HEK293 (cell line): Measurements from ENCODE around the gene ASB8.

Source experiments
- BCL11A ChIP-seq: fragments of 450-650 bp; formaldehyde crosslinking; IDR thresholded peaks from 2 replicates; pipeline ENCODE4 v1.5.1; 2016; ENCODE audit warnings: low read depth, missing biosample characterization, missing genetic modification characterization
- FEZF1 ChIP-seq: fragments of 450-650 bp; formaldehyde crosslinking; IDR thresholded peaks from 2 replicates; pipeline ENCODE4 v1.5.1; 2016; ENCODE audit warnings: missing biosample characterization, missing genetic modification characterization
- GLI4 ChIP-seq: fragments of 450-650 bp; formaldehyde crosslinking; IDR thresholded peaks from 2 replicates; pipeline ENCODE4 v1.5.1; 2016; ENCODE audit warnings: missing biosample characterization, missing genetic modification characterization
- GLIS1 ChIP-seq: fragments of 450-650 bp; formaldehyde crosslinking; IDR thresholded peaks from 2 replicates; pipeline ENCODE4 v1.5.1; 2016; ENCODE audit warnings: missing biosample characterization, missing genetic modification characterization
- KLF17 ChIP-seq: fragments of 450-650 bp; formaldehyde crosslinking; IDR thresholded peaks from 2 replicates; pipeline ENCODE4 v1.5.1; 2016; ENCODE audit warnings: missing biosample characterization, missing genetic modification characterization
- KLF8 ChIP-seq: fragments of 450-650 bp; formaldehyde crosslinking; IDR thresholded peaks from 2 replicates; pipeline ENCODE4 v1.5.1; 2016; ENCODE audit warnings: missing biosample characterization, missing genetic modification characterization
- REPIN1 ChIP-seq: fragments of 450-650 bp; formaldehyde crosslinking; IDR thresholded peaks from 2 replicates; pipeline ENCODE4 v1.5.1; 2017; ENCODE audit warnings: missing biosample characterization, missing genetic modification characterization, low read depth
- ZBTB10 ChIP-seq: fragments of 450-650 bp; formaldehyde crosslinking; IDR thresholded peaks from 2 replicates; pipeline ENCODE4 v1.5.1; 2016; ENCODE audit warnings: missing biosample characterization, missing genetic modification characterization
- ZFP3 ChIP-seq: fragments of 450-650 bp; formaldehyde crosslinking; IDR thresholded peaks from 2 replicates; pipeline ENCODE4 v1.5.1; 2016; ENCODE audit warnings: low read depth, missing biosample characterization, missing genetic modification characterization
- ZFP41 ChIP-seq: fragments of 450-650 bp; formaldehyde crosslinking; IDR thresholded peaks from 2 replicates; pipeline ENCODE4 v1.5.1; 2016; ENCODE audit warnings: missing biosample characterization, missing genetic modification characterization, borderline replicate concordance
- ZFP69B ChIP-seq: fragments of 450-650 bp; formaldehyde crosslinking; IDR thresholded peaks from 2 replicates; pipeline ENCODE4 v1.5.1; 2016; ENCODE audit warnings: missing biosample characterization, missing genetic modification characterization
- ZNF112 ChIP-seq: fragments of 450-650 bp; formaldehyde crosslinking; IDR thresholded peaks from 2 replicates; pipeline ENCODE4 v1.5.0; 2017; ENCODE audit warnings: missing biosample characterization, missing genetic modification characterization
- ZNF138 ChIP-seq: fragments of 450-650 bp; formaldehyde crosslinking; IDR thresholded peaks from 2 replicates; pipeline ENCODE4 v1.5.1; 2016; ENCODE audit warnings: missing biosample characterization, missing genetic modification characterization, borderline replicate concordance
- ZNF184 ChIP-seq: fragments of 450-650 bp; IDR thresholded peaks from 2 replicates; pipeline ENCODE4 v1.5.1; 2018; ENCODE audit warnings: missing biosample characterization, mild to moderate bottlenecking, missing genetic modification characterization
- ZNF211 ChIP-seq: fragments of 450-650 bp; formaldehyde crosslinking; IDR thresholded peaks from 2 replicates; pipeline ENCODE4 v1.5.1; 2016; ENCODE audit warnings: low read depth, missing biosample characterization, missing genetic modification characterization
- ZNF223 ChIP-seq: fragments of 450-650 bp; formaldehyde crosslinking; IDR thresholded peaks from 2 replicates; pipeline ENCODE4 v1.5.1; 2016; ENCODE audit warnings: missing biosample characterization, missing genetic modification characterization
- ZNF266 ChIP-seq: fragments of 450-650 bp; formaldehyde crosslinking; IDR thresholded peaks from 2 replicates; pipeline ENCODE4 v1.5.1; 2016; ENCODE audit warnings: missing biosample characterization, missing genetic modification characterization, low read depth
- ZNF302 ChIP-seq: fragments of 450-650 bp; formaldehyde crosslinking; IDR thresholded peaks from 2 replicates; pipeline ENCODE4 v1.5.1; 2016; ENCODE audit warnings: missing biosample characterization, missing genetic modification characterization, low read depth
- ZNF335 ChIP-seq: fragments of 450-650 bp; formaldehyde crosslinking; conservative IDR thresholded peaks from 2 replicates; pipeline ENCODE4 v1.5.1; 2016; ENCODE audit warnings: missing biosample characterization, missing genetic modification characterization
- ZNF391 ChIP-seq: fragments of 450-650 bp; formaldehyde crosslinking; IDR thresholded peaks from 2 replicates; pipeline ENCODE4 v1.5.1; 2016; ENCODE audit warnings: low read depth, missing biosample characterization, missing genetic modification characterization, borderline replicate concordance
- ZNF398 ChIP-seq: fragments of 450-650 bp; formaldehyde crosslinking; IDR thresholded peaks from 2 replicates; pipeline ENCODE4 v1.5.1; 2017; ENCODE audit warnings: missing biosample characterization, missing genetic modification characterization
- ZNF560 ChIP-seq: fragments of 450-650 bp; formaldehyde crosslinking; IDR thresholded peaks from 2 replicates; pipeline ENCODE4 v1.5.1; 2017; ENCODE audit warnings: missing biosample characterization, missing genetic modification characterization, borderline replicate concordance
- ZNF600 ChIP-seq: fragments of 450-650 bp; formaldehyde crosslinking; IDR thresholded peaks from 2 replicates; pipeline ENCODE4 v1.5.1; 2016; ENCODE audit warnings: missing biosample characterization, missing genetic modification characterization
- ZNF610 ChIP-seq: fragments of 450-650 bp; formaldehyde crosslinking; IDR thresholded peaks from 2 replicates; pipeline ENCODE4 v1.5.1; 2016; ENCODE audit warnings: missing biosample characterization, missing genetic modification characterization, borderline replicate concordance
- ZNF623 ChIP-seq: fragments of 450-650 bp; formaldehyde crosslinking; IDR thresholded peaks from 2 replicates; pipeline ENCODE4 v1.5.1; 2016; ENCODE audit warnings: missing biosample characterization, missing genetic modification characterization
- ZNF658 ChIP-seq: fragments of 450-650 bp; formaldehyde crosslinking; IDR thresholded peaks from 2 replicates; pipeline ENCODE4; 2016; ENCODE audit warnings: missing biosample characterization, missing genetic modification characterization
- ZSCAN5A ChIP-seq: fragments of 450-650 bp; formaldehyde crosslinking; IDR thresholded peaks from 2 replicates; pipeline ENCODE4 v1.5.1; 2016; ENCODE audit warnings: missing biosample characterization, missing genetic modification characterization
- TF ChIP-seq, protein P1 (sequence below): fragments of 450-650 bp; IDR thresholded peaks from 2 replicates; pipeline ENCODE4 v1.5.1; 2018; ENCODE audit warnings: missing biosample characterization, mild to moderate bottlenecking, missing genetic modification characterization

Gene ASB8

GRCh38 chr12:48197549-48197970, 40.2 kb upstream of the ASB8 start (continued):
- TF ChIP-seq ZNF658 (tag by site-specific recombination), result no peak
- TF ChIP-seq GLI4, result no peak
- TF ChIP-seq, protein P1, sequence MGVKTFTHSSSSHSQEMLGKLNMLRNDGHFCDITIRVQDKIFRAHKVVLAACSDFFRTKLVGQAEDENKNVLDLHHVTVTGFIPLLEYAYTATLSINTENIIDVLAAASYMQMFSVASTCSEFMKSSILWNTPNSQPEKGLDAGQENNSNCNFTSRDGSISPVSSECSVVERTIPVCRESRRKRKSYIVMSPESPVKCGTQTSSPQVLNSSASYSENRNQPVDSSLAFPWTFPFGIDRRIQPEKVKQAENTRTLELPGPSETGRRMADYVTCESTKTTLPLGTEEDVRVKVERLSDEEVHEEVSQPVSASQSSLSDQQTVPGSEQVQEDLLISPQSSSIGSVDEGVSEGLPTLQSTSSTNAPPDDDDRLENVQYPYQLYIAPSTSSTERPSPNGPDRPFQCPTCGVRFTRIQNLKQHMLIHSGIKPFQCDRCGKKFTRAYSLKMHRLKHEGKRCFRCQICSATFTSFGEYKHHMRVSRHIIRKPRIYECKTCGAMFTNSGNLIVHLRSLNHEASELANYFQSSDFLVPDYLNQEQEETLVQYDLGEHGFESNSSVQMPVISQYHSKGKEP, result no peak
- TF ChIP-seq ZNF184 (tag by site-specific recombination), result no peak
- TF ChIP-seq ZNF211 (tag by site-specific recombination), result no peak
- no peak for TF ChIP-seq ZNF398 (tag by site-specific recombination)
- TF ChIP-seq KLF17 (tag by site-specific recombination), result no peak
- TF ChIP-seq REPIN1, result peak; percentile 71; the same call in 1 of the 2 replicates
- TF ChIP-seq ZNF266 (tag by site-specific recombination), result no peak
- TF ChIP-seq ZNF600 (tag by site-specific recombination), result no peak; the same call in 1 of the 2 replicates
- TF ChIP-seq ZNF138, result no peak
- TF ChIP-seq BCL11A (tag by site-specific recombination), result no peak
- no peak for TF ChIP-seq ZFP69B (tag by site-specific recombination)
- TF ChIP-seq ZNF610, result no peak
- no peak for TF ChIP-seq ZFP3 (tag by site-specific recombination)
- TF ChIP-seq FEZF1 (tag by site-specific recombination), result no peak
- no peak for TF ChIP-seq ZNF560 (tag by site-specific recombination)
- peak; percentile 43; the same call in 1 of the 2 replicates for TF ChIP-seq ZNF391
- TF ChIP-seq ZSCAN5A (tag by site-specific recombination), result no peak
- peak; percentile 91 for TF ChIP-seq ZNF335 (tag by site-specific recombination)
- TF ChIP-seq ZFP41 (tag by site-specific recombination), result no peak
- no peak for TF ChIP-seq ZNF302
- no peak for TF ChIP-seq ZNF223 (tag by site-specific recombination)
- TF ChIP-seq ZNF623 (tag by site-specific recombination), result no peak
- TF ChIP-seq GLIS1 (tag by site-specific recombination), result no peak
- TF ChIP-seq ZNF112, result no peak
- 0 out of 2 replicates have a peak, but pooled peaks have one; percentile 18 for TF ChIP-seq KLF8 (tag by site-specific recombination)
- TF ChIP-seq ZBTB10 (tag by site-specific recombination), result no peak
